Measurements from ENCODE around the gene NCAM1.
"Not testable (repeated sequence)": the region's sequence is repeated elsewhere in the genome, so short reads cannot be mapped to it uniquely, and the experiment has no call there.

Gene NCAM1

DNA sequence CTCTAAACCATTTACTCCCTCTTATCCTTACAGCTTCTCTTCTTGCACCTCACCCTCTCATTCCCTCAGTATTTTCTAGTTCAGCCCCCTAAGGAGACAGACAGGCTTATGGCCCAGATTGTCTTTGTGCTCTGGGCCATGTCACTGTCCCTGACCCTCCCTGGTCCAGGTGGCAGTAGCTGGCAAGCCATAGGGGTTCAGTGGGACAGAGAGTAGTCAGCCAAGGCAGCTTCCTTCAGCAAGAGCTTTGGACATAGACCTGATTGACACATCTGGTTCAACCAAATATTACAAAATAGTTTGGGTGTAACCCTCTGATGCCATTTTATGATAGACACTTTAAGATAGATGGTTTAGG is 53.9 kb downstream of the NCAM1 start:
- DNase-seq (ENCODE audit: extremely low spot score, insufficient read length, low read depth): no peak
- FAIRE-seq: no peak

DNA sequence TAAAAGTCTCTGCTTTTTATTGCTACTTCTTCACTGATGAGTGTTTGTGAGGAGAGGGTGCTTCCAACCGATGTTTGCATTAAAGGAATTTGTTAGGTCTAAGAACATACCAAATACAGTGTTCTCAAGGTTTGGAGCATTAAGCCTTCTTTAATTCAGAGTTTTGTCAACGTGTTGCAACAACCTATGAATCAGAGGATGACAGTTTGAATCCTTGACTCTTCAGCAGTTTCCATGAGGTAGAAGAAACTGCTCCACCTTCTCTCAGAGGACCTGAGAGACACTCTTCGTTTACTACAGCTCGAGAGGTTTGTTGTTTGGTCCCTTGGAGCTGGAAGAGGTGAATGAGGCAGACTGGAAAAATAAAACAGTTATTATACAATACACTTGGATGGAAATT is 55.7 kb downstream of the NCAM1 start:
- DNase-seq (ENCODE audit: extremely low spot score, insufficient read length, low read depth) (no peak), FAIRE-seq (no peak)

DNA sequence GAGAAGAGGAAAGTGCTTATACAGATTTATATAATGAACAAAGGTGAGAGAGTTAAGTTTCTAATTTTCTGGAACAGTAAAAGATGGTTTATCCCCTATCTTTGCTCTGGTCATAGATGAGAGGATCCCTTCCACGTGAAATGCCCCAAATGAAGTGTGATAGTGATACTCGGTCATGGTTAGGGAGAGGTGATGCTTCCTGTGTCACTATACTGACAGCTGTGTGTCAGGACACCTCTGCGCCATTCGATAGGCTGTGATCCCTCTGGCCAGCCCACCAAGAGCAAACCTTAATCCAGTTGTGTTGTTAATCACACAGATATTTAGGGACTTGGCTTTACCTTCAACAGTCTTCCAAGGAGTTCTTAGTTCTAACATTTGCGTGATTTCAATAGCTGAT is 57.7 kb downstream of the NCAM1 start:
- FAIRE-seq (no peak), DNase-seq (ENCODE audit: extremely low spot score, insufficient read length, low read depth) (no peak)

- DNase-seq (ENCODE audit: extremely low spot score, insufficient read length, low read depth) (no peak), FAIRE-seq (no peak)
Observed at GRCh38 chr11:113019711-113020110, 58.5 kb downstream of the NCAM1 start.

DNA sequence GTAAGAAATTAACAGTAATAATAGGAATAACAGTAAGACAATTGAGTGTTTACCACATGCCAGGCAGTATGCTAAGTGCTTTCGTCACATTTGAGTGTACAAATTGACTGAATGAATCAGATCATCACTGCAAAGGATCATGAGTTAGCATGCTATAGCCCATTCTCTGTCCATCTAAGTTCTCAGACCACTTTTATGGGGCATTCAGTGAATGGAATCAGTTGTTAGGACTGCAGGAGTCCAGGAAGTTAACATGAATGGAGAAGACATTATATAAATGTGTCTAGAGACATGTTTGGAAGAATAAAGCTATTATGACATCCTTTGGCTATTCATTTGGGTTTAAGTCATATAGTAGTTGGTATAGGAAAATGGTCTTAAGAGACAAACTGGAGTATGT is 59.9 kb downstream of the NCAM1 start:
- no peak for FAIRE-seq
- DNase-seq (ENCODE audit: extremely low spot score, insufficient read length, low read depth): no peak

GRCh38 chr11:113022262-113022661 is 61.0 kb downstream of the NCAM1 start:
- FAIRE-seq: no peak
- no peak for DNase-seq (ENCODE audit: extremely low spot score, insufficient read length, low read depth)

DNA sequence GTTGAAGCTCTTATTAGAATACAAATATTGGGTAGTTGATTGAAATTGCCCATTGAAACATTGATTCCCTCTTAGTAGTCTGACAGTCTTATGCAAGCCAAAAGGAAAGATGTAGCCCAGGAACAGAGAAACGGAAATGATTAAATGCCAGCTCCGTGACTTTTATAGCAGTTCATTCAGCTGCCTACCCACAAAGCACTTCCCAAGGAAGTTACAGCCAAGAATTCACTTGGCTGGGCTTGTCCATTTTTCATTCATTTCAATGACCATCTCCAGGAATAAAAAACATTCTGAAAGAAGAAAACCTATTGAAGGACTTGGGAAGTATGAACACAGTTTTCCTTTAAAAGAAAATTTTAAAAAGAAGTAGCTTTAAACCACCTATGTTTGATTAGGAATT is 62.0 kb downstream of the NCAM1 start:
- FAIRE-seq (no peak), DNase-seq (ENCODE audit: extremely low spot score, insufficient read length, low read depth) (no peak)

DNA sequence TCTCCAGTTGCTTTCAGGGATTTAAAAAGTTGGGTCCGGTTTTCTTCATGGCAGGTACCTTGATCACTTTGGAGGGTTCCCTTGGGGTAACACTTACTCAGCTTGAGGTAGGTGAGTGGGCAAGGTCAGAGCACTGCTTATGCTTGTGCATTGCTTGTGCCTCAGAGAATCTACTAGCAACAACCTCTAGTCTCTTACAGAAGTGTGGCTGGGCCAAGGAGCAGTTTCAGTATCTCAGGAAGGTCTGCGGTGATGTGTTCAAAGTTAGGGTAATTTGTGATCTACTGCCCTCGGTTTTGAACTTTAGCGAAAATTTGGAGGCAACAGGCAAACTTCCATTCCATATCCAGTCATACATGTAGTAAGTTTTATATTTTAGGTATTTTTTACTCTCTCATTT is 62.8 kb downstream of the NCAM1 start:
- DNase-seq (ENCODE audit: extremely low spot score, insufficient read length, low read depth): no peak
- no peak for FAIRE-seq

DNA sequence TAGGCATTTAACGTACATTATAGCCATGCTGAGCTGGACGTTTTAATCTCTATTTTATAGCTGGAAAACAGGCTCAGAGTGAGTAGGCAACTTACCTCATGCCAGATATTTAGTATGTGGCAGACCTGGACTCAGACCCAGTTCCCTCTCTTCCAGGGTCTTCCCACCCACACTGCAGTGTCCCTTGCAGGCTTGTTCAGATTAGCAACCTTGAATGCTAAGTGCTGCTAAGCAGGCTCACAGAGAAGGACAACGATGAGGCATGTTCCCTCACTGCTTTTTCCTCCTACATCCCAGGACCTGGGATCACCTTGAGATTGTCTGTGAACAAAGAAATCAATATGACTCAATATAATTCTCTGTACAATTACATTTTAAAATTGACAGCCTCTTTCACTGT is 65.6 kb downstream of the NCAM1 start:
- FAIRE-seq (no peak), DNase-seq (ENCODE audit: extremely low spot score, insufficient read length, low read depth) (no peak)

DNA sequence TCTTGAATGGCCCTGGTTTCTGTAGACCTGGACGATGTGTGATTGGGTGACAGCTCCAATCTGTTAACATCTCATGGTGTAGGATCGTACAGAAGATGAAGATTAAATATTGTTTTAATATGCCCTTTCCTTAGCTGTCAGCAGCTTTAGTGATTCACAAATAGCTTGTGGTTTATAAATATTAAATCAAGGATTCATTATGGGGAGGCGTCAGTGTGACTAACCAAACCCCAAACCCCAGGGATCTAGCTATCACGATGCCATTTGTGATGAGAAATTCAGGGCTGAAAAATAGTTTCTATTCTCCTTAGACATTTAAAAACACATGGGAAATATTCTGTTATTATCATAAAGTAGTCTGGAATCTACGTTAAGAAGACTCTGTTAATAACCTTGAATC is 73.4 kb downstream of the NCAM1 start:
- DNase-seq (ENCODE audit: extremely low spot score, insufficient read length, low read depth): no peak
- FAIRE-seq: no peak

DNA sequence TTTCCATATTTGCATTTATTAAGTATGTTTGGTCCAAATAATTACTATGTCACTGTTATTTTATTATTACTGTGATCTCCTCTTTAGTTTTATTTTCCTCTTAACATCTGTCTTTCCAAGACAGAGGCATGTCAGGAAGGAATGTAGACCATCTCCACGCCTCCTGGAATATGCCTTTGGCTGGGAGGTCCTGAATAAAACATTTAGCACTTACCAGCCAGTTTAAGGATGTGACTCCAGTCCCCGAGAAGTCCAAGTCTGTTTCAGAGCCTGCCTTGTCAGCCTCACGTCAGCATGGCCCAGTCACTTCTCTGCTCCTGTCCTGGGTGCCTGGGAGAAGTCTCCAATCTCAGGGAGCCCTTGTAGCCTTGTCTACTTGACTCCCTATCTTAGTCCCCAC is 74.5 kb downstream of the NCAM1 start:
- no peak for FAIRE-seq
- DNase-seq (ENCODE audit: extremely low spot score, insufficient read length, low read depth): no peak

GRCh38 chr11:113043698-113044097 is 82.5 kb downstream of the NCAM1 start:
- FAIRE-seq: no peak

GRCh38 chr11:113045146-113045545 is 83.9 kb downstream of the NCAM1 start:
- DNase-seq (ENCODE audit: extremely low spot score, insufficient read length, low read depth) (no peak), FAIRE-seq (no peak)

More at GRCh38 chr11:113043698-113044097, 82.5 kb downstream of the NCAM1 start:
- DNase-seq (ENCODE audit: extremely low spot score, insufficient read length, low read depth): no peak

DNA sequence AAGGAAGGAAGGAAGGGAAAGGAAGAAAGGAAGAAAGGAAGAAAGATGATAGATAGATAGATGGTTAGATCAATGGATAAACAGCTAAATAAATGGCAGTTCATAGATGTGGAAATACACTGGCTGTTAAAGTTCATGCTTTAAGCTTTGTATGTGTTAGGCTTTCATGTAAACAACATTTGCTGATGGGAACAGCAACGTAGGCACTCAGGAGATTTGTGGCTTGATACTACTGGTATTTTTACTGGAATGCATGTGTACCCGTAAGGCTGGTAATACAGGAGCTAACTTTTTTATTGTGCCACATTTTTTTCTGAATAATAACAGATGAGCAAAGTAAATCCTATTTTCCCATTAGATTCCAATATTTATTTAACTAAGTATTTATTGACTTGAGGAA is 85.6 kb downstream of the NCAM1 start:
- DNase-seq (ENCODE audit: extremely low spot score, insufficient read length, low read depth) (no peak), FAIRE-seq (no peak)

DNA sequence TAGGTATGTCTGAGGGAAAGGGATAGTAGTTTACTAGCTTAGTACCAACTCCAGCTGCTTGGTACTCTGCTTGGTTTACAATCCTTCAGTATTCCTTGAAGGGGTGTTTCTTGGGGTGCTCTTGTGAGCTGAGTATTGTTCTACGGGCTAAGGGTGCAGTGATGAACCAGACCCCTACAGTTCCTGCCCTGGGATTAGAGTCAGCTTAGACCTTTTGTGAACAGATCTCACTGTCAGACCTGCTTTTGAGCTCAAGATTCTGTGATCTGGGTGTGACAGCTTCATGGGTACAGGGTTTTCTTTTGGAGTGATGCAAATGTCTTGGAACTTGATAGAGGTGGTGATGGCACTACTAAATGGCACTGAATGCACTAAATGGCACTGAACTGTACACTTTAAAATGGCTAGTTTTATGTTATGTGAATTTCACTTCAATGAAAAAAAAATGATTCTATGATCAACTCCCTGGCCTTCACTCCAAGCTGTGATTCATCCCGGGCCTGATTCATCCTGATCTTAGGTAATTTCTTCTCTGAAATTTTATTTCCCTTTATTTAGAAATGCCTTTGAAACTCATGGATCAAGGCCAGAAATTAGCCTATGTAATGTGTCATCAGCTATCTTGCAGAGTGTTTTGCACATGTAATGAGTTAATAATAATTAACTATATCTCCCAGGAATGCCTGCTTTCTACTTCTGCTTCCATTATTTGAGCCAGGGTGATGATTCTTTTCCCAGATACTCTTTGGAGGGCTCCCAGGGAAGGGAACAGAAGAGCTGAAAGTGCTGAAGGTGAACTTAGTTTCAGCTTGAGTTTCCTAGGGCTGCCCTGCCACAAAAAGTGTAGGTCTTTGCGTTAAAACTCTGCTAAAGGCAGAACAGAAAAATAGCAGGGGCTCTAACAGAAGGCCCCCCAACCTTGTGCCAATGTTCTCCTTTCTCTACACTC is 87.9 kb downstream of the NCAM1 start:
- FAIRE-seq: no peak

GRCh38 chr11:113053042-113053441 is 91.8 kb downstream of the NCAM1 start:
- DNase-seq (ENCODE audit: extremely low spot score, insufficient read length, low read depth); FAIRE-seq: not testable (repeated sequence)

More for the DNA sequence above, 87.9 kb downstream of the NCAM1 start:
- no peak for DNase-seq (ENCODE audit: extremely low spot score, insufficient read length, low read depth)

- no peak for FAIRE-seq
- DNase-seq (ENCODE audit: extremely low spot score, insufficient read length, low read depth): no peak
Observed at GRCh38 chr11:113057038-113057437, 95.8 kb downstream of the NCAM1 start.

GRCh38 chr11:113059548-113059947 is 98.3 kb downstream of the NCAM1 start:
- DNase-seq (ENCODE audit: extremely low spot score, insufficient read length, low read depth): no peak
- FAIRE-seq: no peak

- no peak for DNase-seq (ENCODE audit: extremely low spot score, insufficient read length, low read depth)
- FAIRE-seq: no peak
Observed at GRCh38 chr11:113065330-113065729, 104.1 kb downstream of the NCAM1 start.

DNA sequence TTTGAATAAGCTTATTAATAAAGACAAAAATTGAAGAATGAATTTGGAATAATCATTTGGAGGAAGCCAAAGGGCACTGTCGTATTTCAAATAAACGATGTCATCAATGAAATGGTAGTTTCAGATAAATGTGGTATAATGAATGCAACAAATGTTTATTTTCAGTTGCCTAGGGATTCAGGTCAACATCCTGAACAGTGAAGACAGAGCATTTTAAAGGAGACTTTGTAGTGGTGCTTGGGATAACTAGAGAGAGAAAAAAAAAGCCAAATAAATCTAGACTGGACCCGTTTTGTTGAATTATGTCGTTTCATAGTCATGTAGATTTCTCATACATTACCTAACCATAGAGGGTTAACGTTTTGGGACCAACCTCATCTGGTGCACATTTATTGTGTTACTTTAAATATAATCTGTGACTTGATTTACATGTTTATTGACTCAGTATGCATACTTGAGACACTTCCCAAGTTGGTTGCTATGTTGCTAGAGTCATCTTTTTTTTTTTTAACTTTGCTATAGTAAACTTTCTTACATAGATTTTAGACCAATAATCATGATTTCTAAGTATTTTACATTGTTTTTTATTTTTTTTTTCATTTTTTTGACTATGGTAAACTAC is 111.1 kb downstream of the NCAM1 start:
- FAIRE-seq: no peak
- DNase-seq (ENCODE audit: extremely low spot score, insufficient read length, low read depth): no peak

GRCh38 chr11:113073290-113073953 is 112.2 kb downstream of the NCAM1 start:
- FAIRE-seq: no peak

More at GRCh38 chr11:113073290-113073953, 112.2 kb downstream of the NCAM1 start:
- no peak for DNase-seq (ENCODE audit: extremely low spot score, insufficient read length, low read depth)
